Measurements from ENCODE around the gene CACNA2D3.

GRCh38 chr3:54999159-54999558, 876.8 kb downstream of the CACNA2D3 start:
- TF ChIP-seq, protein P1, sequence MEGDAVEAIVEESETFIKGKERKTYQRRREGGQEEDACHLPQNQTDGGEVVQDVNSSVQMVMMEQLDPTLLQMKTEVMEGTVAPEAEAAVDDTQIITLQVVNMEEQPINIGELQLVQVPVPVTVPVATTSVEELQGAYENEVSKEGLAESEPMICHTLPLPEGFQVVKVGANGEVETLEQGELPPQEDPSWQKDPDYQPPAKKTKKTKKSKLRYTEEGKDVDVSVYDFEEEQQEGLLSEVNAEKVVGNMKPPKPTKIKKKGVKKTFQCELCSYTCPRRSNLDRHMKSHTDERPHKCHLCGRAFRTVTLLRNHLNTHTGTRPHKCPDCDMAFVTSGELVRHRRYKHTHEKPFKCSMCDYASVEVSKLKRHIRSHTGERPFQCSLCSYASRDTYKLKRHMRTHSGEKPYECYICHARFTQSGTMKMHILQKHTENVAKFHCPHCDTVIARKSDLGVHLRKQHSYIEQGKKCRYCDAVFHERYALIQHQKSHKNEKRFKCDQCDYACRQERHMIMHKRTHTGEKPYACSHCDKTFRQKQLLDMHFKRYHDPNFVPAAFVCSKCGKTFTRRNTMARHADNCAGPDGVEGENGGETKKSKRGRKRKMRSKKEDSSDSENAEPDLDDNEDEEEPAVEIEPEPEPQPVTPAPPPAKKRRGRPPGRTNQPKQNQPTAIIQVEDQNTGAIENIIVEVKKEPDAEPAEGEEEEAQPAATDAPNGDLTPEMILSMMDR (conservative IDR thresholded peaks at IDR 0.05): peak; percentile 48; the same call in 1 of the 2 replicates
- no peak for TF ChIP-seq EZH2 (IDR thresholded peaks at IDR 0.05; ENCODE audit: low read depth)

Data from PC-9 (cell line).